NB4 (cell line): ENCODE data around the gene FRMD4B.

Experiments
- CTCF ChIP-seq: IDR thresholded peaks from one replicate; pipeline ENCODE4 v1.5.1; 2012; ENCODE audit warnings: low read depth, low read length
- MAX ChIP-seq: IDR thresholded peaks from 2 replicates; pipeline ENCODE4 v1.6.1; 2011; ENCODE audit warnings: low read depth, low read length
- MYC ChIP-seq: IDR thresholded peaks from 2 replicates; pipeline ENCODE4 v1.6.1; 2011; ENCODE audit warnings: low read depth, low read length
- POLR2A ChIP-seq: IDR thresholded peaks from 2 replicates; pipeline ENCODE4 v1.6.1; 2011; ENCODE audit warnings: mild to moderate bottlenecking; ENCODE audit not compliant: insufficient read length; ENCODE audit errors: extremely low read depth

- TF ChIP-seq CTCF: no peak
- no peak for TF ChIP-seq POLR2A
- no peak for TF ChIP-seq MAX
- TF ChIP-seq MYC: no peak
These were observed 173.3 kb downstream of the FRMD4B start for GRCh38 chr3:69212411-69213160.
